AG09309 (cell line): Measurements from ENCODE around the gene ANKRD13D.
A peak's percentile ranks its signal among the peaks of the same experiment; 100 is the strongest.
"Not testable (repeated sequence)": the region's sequence is repeated elsewhere in the genome, so short reads cannot be mapped to it uniquely, and the experiment has no call there.

ENCODE experiments used
- DNase-seq: peaks from one replicate; pipeline ENCODE4 v3.0.0-alpha.2; 2010; ENCODE audit warnings: low read depth
- H3K4me3 ChIP-seq: 2 replicates; pipeline ENCODE4 v1.5.1; 2011; ENCODE audit warnings: mild to moderate bottlenecking, low read depth, low read length, moderate library complexity; ENCODE audit not compliant: control insufficient read depth
- TF ChIP-seq, protein P1 (sequence below): IDR thresholded peaks from 2 replicates; pipeline ENCODE4 v1.5.1; 2011; ENCODE audit warnings: mild to moderate bottlenecking, low read depth, low read length, inconsistent platforms; ENCODE audit not compliant: insufficient read depth, control insufficient read depth; ENCODE audit errors: missing control alignments

Gene ANKRD13D

DNA sequence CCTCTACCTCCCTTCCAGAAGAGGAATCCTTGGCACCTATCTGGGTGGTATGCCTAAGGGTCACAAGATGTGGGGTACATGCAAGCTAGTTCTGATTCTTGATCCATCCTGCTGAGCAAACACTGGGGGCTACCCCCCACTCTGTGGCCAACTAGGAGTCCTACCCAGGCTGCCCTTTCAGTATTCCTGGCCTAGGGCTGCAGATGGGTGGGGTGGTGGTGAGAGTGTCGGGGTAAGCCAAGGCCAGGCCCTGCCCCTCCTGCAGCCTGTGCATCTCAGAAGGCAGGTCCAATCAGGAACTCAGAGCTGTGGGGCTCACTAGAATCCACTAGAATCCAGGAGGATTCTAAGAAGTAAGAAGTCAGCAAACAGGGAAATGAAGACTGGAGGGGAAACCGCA is 25.1 kb downstream of the ANKRD13D start:
- H3K4me3 ChIP-seq = no peak overlapping the region
- no peak for DNase-seq
- TF ChIP-seq, protein P1, sequence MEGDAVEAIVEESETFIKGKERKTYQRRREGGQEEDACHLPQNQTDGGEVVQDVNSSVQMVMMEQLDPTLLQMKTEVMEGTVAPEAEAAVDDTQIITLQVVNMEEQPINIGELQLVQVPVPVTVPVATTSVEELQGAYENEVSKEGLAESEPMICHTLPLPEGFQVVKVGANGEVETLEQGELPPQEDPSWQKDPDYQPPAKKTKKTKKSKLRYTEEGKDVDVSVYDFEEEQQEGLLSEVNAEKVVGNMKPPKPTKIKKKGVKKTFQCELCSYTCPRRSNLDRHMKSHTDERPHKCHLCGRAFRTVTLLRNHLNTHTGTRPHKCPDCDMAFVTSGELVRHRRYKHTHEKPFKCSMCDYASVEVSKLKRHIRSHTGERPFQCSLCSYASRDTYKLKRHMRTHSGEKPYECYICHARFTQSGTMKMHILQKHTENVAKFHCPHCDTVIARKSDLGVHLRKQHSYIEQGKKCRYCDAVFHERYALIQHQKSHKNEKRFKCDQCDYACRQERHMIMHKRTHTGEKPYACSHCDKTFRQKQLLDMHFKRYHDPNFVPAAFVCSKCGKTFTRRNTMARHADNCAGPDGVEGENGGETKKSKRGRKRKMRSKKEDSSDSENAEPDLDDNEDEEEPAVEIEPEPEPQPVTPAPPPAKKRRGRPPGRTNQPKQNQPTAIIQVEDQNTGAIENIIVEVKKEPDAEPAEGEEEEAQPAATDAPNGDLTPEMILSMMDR = no peak

DNA sequence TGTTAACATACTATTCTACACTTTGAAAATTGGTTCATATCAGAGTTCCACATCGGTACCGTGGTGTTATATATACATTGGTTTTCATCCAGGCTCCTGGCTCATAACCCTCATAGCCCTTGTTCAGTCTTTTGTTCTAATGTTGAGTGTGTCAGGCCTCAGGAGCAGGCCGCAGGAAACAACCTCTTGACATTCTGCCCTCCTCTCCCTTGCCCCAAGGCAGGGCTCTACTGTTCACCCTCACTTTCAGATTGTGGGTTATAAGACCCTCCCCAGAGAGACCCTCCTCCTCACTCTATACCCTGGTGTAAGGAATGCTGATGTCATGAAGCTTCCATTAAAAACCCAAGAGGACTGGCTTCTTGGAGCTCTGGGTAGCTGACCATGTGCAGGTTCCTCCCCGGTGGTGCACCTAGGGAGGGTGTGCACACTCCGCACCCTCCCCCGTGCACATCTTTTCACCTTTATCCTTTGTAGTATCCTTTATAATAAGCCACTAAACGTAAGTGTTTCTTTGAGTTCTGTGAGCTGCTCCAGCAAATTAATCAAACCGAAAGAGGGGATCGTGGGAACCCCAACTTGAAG is 26.3 kb downstream of the ANKRD13D start:
- DNase-seq = no peak
- TF ChIP-seq, protein P1 = no peak
- no peak overlapping the region for H3K4me3 ChIP-seq

DNA sequence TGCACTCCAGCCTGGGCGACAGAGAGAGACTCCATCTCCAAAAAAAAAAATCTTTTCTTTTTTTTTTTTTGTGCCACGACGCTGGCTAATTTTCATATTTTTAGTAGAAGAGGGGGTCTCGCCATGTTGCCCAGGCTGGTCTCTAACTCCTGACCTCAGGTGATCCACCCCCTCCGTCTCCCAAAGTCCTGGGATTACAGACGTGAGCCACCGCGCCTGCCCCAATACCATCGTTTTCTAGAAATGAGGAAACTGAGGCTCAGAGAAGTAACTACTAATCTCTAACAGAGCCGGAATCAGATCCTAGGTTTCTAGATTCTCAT is 27.7 kb downstream of the ANKRD13D start:
- H3K4me3 ChIP-seq = peak overlapping the region; percentile 84
- DNase-seq = no peak
- TF ChIP-seq, protein P1 = no peak

DNA sequence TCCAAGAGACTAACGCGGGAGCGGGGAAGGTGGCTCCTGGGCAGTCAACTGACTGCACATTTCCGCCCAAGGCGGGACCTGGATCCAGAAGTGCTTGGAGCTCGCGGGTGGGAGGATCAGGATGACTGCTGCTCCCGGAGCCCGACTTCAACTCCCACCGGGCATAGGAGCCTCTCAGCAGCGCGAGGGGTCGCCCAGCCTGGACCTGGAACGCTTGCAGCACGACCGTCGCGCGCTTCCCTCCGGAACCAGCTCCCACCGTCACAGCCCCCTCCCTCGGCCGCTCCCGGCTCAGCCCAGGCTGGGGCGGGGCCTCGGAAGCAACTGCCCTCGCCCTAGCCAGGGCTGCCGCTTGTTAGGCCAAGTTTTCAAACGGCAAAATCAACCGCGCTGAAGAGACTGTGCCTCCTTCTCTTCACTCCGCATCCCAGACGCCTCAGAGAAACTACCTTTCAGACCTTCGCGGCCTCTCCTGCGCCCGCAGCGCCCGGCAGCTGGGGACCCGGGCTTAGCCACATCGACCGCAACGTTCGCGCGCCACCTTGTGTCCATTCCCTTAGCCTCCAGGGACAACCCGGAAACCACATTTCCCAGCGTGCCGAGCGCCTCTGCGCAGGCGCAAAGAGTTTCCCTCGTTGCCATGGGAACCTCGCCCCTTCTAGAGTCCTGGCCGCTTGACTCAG is 28.2 kb downstream of the ANKRD13D start:
- TF ChIP-seq, protein P1 = peak; percentile 93
- H3K4me3 ChIP-seq = peak overlapping the region; percentile 84
- peak; percentile 66 for DNase-seq

DNA sequence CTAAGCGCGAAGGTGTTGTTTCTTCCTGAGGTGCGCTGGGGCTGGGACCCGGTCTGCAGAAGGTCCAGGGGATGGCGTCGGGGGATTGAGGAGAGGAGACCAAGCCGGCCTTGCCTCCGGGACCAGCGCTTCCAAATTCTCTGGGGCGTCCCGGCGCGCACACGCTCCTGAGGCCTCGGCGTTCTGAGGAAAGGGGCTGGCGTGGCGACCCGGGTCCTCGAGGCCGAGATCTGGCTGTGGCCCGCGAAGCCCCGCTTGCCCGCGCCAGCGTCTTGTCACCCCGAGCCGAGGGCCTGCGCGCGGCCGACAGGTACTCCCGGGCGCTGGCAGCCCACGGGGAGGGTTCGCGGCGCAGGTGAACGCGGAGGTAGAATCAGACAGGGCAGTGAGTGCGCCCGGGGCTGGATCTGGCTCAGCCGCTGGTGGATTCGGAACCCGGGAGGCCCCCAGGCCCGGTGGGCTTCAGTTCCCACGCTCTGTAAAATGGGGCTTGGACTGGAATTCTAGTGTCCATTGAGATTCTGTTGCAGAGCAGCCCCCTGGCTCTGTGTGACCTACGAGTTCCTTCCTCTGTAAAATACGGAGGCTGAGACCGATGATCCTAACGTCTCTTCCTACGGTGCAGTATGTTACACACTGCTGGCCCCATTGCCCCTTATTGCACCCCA is 28.9 kb downstream of the ANKRD13D start:
- H3K4me3 ChIP-seq = peak overlapping the region; percentile 84
- DNase-seq = no peak
- TF ChIP-seq, protein P1 = no peak

DNA sequence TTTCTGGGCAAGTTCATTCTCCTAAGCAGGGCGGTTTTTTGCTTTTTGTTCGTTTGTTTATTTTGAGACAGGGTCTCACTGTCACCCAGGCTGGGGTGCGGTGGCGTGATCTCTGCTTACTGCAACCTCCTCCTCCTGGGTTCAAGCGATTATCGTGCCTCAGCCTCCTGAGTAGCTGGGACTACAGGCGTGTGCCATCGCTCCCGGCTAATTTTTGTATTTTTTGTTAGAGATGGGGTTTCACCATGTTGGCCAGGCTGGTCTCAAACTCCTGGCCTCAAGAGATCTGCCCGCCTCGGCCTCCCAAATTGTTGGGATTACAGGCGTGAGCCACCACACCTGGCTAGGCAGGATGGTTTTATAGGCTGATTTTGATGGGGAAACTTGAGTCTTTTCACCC is 29.8 kb downstream of the ANKRD13D start:
- DNase-seq, H3K4me3 ChIP-seq: not testable (repeated sequence)

DNA sequence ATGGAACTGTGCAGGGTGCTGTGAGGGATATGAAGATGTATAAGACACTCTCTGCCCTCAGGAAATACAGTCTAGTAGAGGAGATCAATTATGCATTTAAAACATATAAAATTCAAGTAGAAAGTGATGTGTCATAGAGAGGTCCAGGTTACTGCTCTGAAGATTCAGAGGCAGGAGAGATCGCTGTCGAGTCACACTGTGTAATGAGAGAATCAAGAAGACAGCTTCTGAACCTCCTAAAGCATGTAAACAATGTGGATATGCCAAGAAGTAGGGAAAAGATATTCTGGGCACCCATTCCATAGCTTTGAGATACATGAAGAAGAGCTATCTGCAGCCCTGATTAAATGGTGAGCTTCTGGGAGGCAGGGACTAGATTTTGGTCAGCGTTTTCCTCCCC is 30.9 kb downstream of the ANKRD13D start:
- DNase-seq = no peak
- H3K4me3 ChIP-seq = no peak overlapping the region
- TF ChIP-seq, protein P1 = no peak
